HepG2 (cell line): Measurements from ENCODE around the gene DVL3. TPM values are rescaled to one million over a fixed set of nuclear protein-coding genes. Genes with fewer than 3 reads are reported as not detected.

ENCODE experiments used
- KLF11 ChIP-seq: IDR thresholded peaks from 2 replicates; pipeline ENCODE4 v1.6.1; 2016; ENCODE audit warnings: missing compliant biosample characterization
- MEF2D ChIP-seq: sonication (generic); formaldehyde crosslinking; IDR thresholded peaks from 2 replicates; pipeline ENCODE4 v1.5.1; 2020; ENCODE audit warnings: mild to moderate bottlenecking, missing genetic modification reagents
- PRDM10 ChIP-seq: sonication (generic); formaldehyde crosslinking; IDR thresholded peaks from 2 replicates; pipeline ENCODE4 v1.4.0; 2020; ENCODE audit warnings: low read depth, missing genetic modification reagents
- ZNF160 ChIP-seq: sonication (generic); formaldehyde crosslinking; IDR thresholded peaks from 2 replicates; pipeline ENCODE4 v1.8.0; 2022; ENCODE audit warnings: mild to moderate bottlenecking, inconsistent platforms, missing genetic modification reagents
- ZNF18 ChIP-seq: sonication (generic); formaldehyde crosslinking; IDR thresholded peaks from 2 replicates; pipeline ENCODE4 v1.8.0; 2022; ENCODE audit warnings: mild to moderate bottlenecking, missing genetic modification reagents; ENCODE audit not compliant: insufficient replicate concordance
- ZNF24 ChIP-seq: fragments of 450-650 bp; IDR thresholded peaks from 2 replicates; pipeline ENCODE4 v1.6.1; 2017; ENCODE audit warnings: antibody characterized with exemption, mild to moderate bottlenecking
- ZNF274 ChIP-seq: sonication (generic); formaldehyde crosslinking; IDR thresholded peaks from 2 replicates; pipeline ENCODE4 v1.5.1; 2020; ENCODE audit warnings: mild to moderate bottlenecking, missing genetic modification reagents
- ZNF446 ChIP-seq: sonication (generic); formaldehyde crosslinking; IDR thresholded peaks from 2 replicates; pipeline ENCODE4 v1.5.0; 2020; ENCODE audit warnings: mild to moderate bottlenecking, missing genetic modification reagents
- ZNF543 ChIP-seq: sonication (generic); formaldehyde crosslinking; IDR thresholded peaks from 2 replicates; pipeline ENCODE4 v1.4.0; 2020; ENCODE audit warnings: mild to moderate bottlenecking, missing genetic modification reagents
- ZNF549 ChIP-seq: sonication (generic); formaldehyde crosslinking; IDR thresholded peaks from 2 replicates; pipeline ENCODE4 v1.5.0; 2020; ENCODE audit warnings: missing genetic modification reagents
- ZNF574 ChIP-seq: sonication (generic); formaldehyde crosslinking; IDR thresholded peaks from 2 replicates; pipeline ENCODE4 v1.4.0; 2020; ENCODE audit warnings: missing genetic modification reagents
- ZNF614 ChIP-seq: IDR thresholded peaks from 2 replicates; pipeline ENCODE4 v1.6.1; 2018; ENCODE audit warnings: missing biosample characterization, missing genetic modification reagents, inconsistent platforms, borderline replicate concordance
- polyA plus RNA-seq, 8 experiments: library from polyadenylated mRNA; depleted of rRNA in 3 of 8; stranded (reverse) in 7 of 8; unstranded in 1 of 8; fragments of >200 nt; fragmentation: Illumina TruSeq in 4 of 8; extraction: Trizol in 4 of 8; gene quantifications; 2 replicates each; pipeline versions ENCODE4 v1.2.1 to v1.2.3, GENCODE V29; 2011 to 2016; ENCODE audit warnings: low read depth in 4 of 8, missing spikeins in 1 of 8, mixed read lengths in 1 of 8; ENCODE audit not compliant: insufficient read depth in 1 of 8
- total RNA-seq, 5 experiments: library from RNA; depleted of rRNA; stranded (reverse); fragments of >200 nt; fragmentation: Illumina TruSeq; extraction: Trizol; gene quantifications; 2 replicates each; pipeline ENCODE4 v1.2.3, GENCODE V29; 2016; ENCODE audit warnings: low read depth in 1 of 5
- TF ChIP-seq, protein P1 (sequence below): sonication (generic); formaldehyde crosslinking; IDR thresholded peaks from 2 replicates; pipeline ENCODE4 v1.4.0; 2020; ENCODE audit warnings: mild to moderate bottlenecking, missing genetic modification reagents, borderline replicate concordance
- TF ChIP-seq, protein P2 (sequence below): IDR thresholded peaks from 2 replicates; pipeline ENCODE4 v1.6.1; 2016

Gene DVL3
- total and polyA plus RNA-seq, 2 of the 13 experiments (the other 11 are each of a cell fraction or from before 2014, with no cell fraction given), result 29.0 to 36.1 TPM

DNA sequence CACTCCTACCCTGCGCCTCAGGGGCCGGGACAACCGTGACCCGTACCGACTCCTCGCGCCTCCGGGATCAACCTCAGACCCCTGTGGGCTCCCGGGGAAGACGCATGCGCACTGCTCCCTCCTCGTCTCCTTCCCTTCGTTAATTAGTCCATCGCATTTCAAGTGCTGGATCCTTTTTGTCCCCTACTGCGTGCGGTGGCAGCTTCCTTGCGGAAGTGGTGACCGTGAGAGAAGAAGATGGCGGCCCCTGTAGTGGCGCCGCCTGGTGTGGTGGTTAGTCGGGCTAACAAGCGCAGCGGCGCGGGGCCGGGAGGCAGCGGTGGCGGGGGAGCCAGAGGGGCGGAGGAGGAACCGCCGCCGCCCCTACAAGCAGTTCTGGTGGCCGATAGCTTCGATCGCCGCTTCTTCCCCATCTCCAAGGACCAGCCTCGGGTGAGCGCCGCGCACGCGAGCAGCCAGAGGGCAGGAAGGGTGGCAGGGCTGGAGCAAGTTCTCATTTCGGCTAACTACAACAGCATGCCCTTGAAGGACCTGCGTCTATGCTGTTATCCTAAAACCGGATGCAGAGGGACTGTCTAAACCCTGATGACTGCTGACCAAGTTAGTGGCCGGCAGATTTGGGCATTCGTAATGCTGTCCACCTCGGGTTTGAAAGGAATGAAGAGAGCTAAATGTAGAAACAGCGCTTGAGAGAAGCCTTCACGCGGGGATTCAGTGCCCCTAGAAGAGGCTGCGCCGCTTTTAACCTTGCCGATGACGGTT lies 19.8 kb upstream of the DVL3 start, which contains the start of gene EIF2B5 (continued):
- TF ChIP-seq PRDM10, result peak; percentile 93
- TF ChIP-seq ZNF274 (CRISPR knock-in tag), result peak; percentile 22; the same call in 1 of the 2 replicates
- peak; percentile 98 for TF ChIP-seq ZNF574 (CRISPR knock-in tag)
- peak; percentile 13; the same call in 1 of the 2 replicates for TF ChIP-seq MEF2D
- TF ChIP-seq, protein P1, sequence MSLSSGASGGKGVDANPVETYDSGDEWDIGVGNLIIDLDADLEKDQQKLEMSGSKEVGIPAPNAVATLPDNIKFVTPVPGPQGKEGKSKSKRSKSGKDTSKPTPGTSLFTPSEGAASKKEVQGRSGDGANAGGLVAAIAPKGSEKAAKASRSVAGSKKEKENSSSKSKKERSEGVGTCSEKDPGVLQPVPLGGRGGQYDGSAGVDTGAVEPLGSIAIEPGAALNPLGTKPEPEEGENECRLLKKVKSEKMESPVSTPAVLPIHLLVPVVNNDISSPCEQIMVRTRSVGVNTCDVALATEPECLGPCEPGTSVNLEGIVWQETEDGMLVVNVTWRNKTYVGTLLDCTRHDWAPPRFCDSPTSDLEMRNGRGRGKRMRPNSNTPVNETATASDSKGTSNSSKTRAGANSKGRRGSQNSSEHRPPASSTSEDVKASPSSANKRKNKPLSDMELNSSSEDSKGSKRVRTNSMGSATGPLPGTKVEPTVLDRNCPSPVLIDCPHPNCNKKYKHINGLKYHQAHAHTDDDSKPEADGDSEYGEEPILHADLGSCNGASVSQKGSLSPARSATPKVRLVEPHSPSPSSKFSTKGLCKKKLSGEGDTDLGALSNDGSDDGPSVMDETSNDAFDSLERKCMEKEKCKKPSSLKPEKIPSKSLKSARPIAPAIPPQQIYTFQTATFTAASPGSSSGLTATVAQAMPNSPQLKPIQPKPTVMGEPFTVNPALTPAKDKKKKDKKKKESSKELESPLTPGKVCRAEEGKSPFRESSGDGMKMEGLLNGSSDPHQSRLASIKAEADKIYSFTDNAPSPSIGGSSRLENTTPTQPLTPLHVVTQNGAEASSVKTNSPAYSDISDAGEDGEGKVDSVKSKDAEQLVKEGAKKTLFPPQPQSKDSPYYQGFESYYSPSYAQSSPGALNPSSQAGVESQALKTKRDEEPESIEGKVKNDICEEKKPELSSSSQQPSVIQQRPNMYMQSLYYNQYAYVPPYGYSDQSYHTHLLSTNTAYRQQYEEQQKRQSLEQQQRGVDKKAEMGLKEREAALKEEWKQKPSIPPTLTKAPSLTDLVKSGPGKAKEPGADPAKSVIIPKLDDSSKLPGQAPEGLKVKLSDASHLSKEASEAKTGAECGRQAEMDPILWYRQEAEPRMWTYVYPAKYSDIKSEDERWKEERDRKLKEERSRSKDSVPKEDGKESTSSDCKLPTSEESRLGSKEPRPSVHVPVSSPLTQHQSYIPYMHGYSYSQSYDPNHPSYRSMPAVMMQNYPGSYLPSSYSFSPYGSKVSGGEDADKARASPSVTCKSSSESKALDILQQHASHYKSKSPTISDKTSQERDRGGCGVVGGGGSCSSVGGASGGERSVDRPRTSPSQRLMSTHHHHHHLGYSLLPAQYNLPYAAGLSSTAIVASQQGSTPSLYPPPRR, result no peak
- TF ChIP-seq ZNF24, result no peak
- peak; percentile 72 for TF ChIP-seq ZNF18 (CRISPR knock-in tag)
- TF ChIP-seq ZNF543 (CRISPR knock-in tag), result no peak
- TF ChIP-seq ZNF614 (CRISPR knock-in tag), result peak; percentile 89
- 0 out of 2 replicates have a peak, but pooled peaks have one; percentile 77 for TF ChIP-seq KLF11 (CRISPR knock-in tag)
- TF ChIP-seq ZNF549 (CRISPR knock-in tag), result no peak
- TF ChIP-seq, protein P2, sequence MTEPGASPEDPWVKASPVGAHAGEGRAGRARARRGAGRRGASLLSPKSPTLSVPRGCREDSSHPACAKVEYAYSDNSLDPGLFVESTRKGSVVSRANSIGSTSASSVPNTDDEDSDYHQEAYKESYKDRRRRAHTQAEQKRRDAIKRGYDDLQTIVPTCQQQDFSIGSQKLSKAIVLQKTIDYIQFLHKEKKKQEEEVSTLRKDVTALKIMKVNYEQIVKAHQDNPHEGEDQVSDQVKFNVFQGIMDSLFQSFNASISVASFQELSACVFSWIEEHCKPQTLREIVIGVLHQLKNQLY (CRISPR knock-in tag), result peak; percentile 48; the same call in 1 of the 2 replicates
- TF ChIP-seq ZNF446 (CRISPR knock-in tag), result 0 out of 2 replicates have a peak, but pooled peaks have one; percentile 65
- TF ChIP-seq ZNF160 (CRISPR knock-in tag), result no peak
